PC-3 (cell line): ENCODE measurements around the gene PTPN23. TPM values are rescaled to one million over a fixed set of nuclear protein-coding genes. Genes with fewer than 3 reads are reported as not detected.

Experiments
- ATAC-seq: fragments of 200-7000 bp; cut with Tn5 transposase; 2 replicates; pipeline ENCODE4 v1.9.1; 2020; ENCODE audit warnings: mild to moderate bottlenecking, moderate library complexity
- BruUV-seq: library from RNA; stranded (reverse); fragments of 400-500 nt; replicated peaks from 2 replicates; lab custom pipeline; 2021; lab: Mats Ljungman, UMichigan
- CTCF ChIA-PET: fragments of 300-600 bp; sonication (Branson Sonifier 250); formaldehyde crosslinking; loops from one replicate; lab custom pipeline; 2022; ENCODE audit warnings: antibody characterized with exemption; lab: Charles Lee
- POLR2A ChIA-PET: fragments of 300-600 bp; sonication (Branson Sonifier 250); formaldehyde crosslinking; loops from one replicate; lab custom pipeline; 2022; ENCODE audit warnings: antibody characterized with exemption; ENCODE audit not compliant: unreplicated experiment; lab: Charles Lee
- DNase-seq: peaks from one replicate; pipeline ENCODE4 v3.0.0-alpha.2; 2015
- H2AFZ ChIP-seq: fragments of 300-600 bp; sonication (generic); 2 replicates; pipeline ENCODE4 v1.6.0; 2016; ENCODE audit warnings: antibody characterized with exemption, low read length
- H3F3A ChIP-seq: fragments of 300-600 bp; sonication (generic); one replicate; pipeline ENCODE4 v1.6.0; 2017; ENCODE audit warnings: antibody characterized with exemption, low read length, control low read depth, mild to moderate bottlenecking; ENCODE audit not compliant: unreplicated experiment
- H3K27ac ChIP-seq: fragments of 300-600 bp; sonication (generic); 2 replicates; pipeline ENCODE4 v1.5.1; 2016; ENCODE audit warnings: mild to moderate bottlenecking, low read length
- H3K27me3 ChIP-seq: fragments of 300-600 bp; sonication (generic); 2 replicates; pipeline ENCODE4 v1.6.1; 2016; ENCODE audit warnings: low read length, mixed read lengths
- H3K36me3 ChIP-seq: fragments of 300-600 bp; sonication (generic); 2 replicates; pipeline ENCODE4 v1.6.1; 2016; ENCODE audit warnings: low read depth, mixed run types, low read length, mixed read lengths
- H3K4me1 ChIP-seq: fragments of 300-600 bp; sonication (generic); 2 replicates; pipeline ENCODE4 v1.5.1; 2016; ENCODE audit warnings: low read length; ENCODE audit not compliant: insufficient read depth
- H3K4me2 ChIP-seq: fragments of 300-600 bp; sonication (generic); 2 replicates; pipeline ENCODE4 v1.6.0; 2016; ENCODE audit warnings: low read length
- H3K4me3 ChIP-seq: fragments of 300-600 bp; sonication (generic); 2 replicates; pipeline ENCODE4 v1.5.1; 2016; ENCODE audit warnings: mild to moderate bottlenecking, low read length, mixed read lengths
- H3K79me2 ChIP-seq: fragments of 300-600 bp; sonication (generic); 2 replicates; pipeline ENCODE4 v1.6.1; 2017; ENCODE audit warnings: low read length, mixed read lengths
- H3K9ac ChIP-seq: fragments of 300-600 bp; sonication (generic); 2 replicates; pipeline ENCODE4 v1.6.0; 2016; ENCODE audit warnings: mild to moderate bottlenecking, low read length
- H3K9me2 ChIP-seq: fragments of 300-600 bp; sonication (generic); replicated peaks from 2 replicates; pipeline ENCODE4 v1.6.1; 2016; ENCODE audit warnings: mixed run types, low read length, mixed read lengths
- H3K9me3 ChIP-seq: fragments of 300-600 bp; sonication (generic); 2 replicates; pipeline ENCODE4 v1.6.1; 2016; ENCODE audit warnings: low read length, mixed read lengths
- H4K20me1 ChIP-seq: fragments of 300-600 bp; sonication (generic); 2 replicates; pipeline ENCODE4 v1.6.1; 2016; ENCODE audit warnings: low read length, mixed read lengths
- EZH2 ChIP-seq: fragments of 300-600 bp; sonication (generic); IDR thresholded peaks from one replicate; pipeline ENCODE4 v1.6.1; 2017; ENCODE audit warnings: antibody characterized with exemption, mild to moderate bottlenecking, low read length; ENCODE audit not compliant: unreplicated experiment
- EZH2phosphoT487 ChIP-seq: fragments of 300-600 bp; sonication (generic); IDR thresholded peaks from 2 replicates; pipeline ENCODE4 v1.6.1; 2018; ENCODE audit warnings: mild to moderate bottlenecking, antibody characterized with exemption, low read length, borderline replicate concordance
- intact Hi-C: fragments of 100-400 bp; cut with micrococcal nuclease; formaldehyde crosslinking; loops from 2 replicates; pipeline ENCODE4 v1.9.0; 2023
- total RNA-seq: library from RNA; depleted of rRNA; stranded (reverse); fragments of >200 nt; gene quantifications from 2 replicates; pipeline ENCODE4 v1.2.3, GENCODE V29; 2014
- TF ChIP-seq, protein P1 (sequence below): fragments of 300-600 bp; sonication (generic); conservative IDR thresholded peaks from 2 replicates; pipeline ENCODE4 v1.5.1; 2017; ENCODE audit warnings: antibody characterized with exemption, low read depth, mild to moderate bottlenecking, low read length

PTPN23 gene
- total RNA-seq, 1 experiment from 2014 or later: 22.3 TPM

- intact Hi-C loops: loop anchor here (5.0 kb wide), 1 partner anchor 122 kb away; no protein-coding TSS in a partner anchor
- no peaks in the 10 kb centered on the region for H3F3A ChIP-seq
Measured at GRCh38 chr3:47374587-47374986, 6.2 kb upstream of the PTPN23 start.

GRCh38 chr3:47376393-47376792 is 4.4 kb upstream of the PTPN23 start:
- Histone ChIP-seq H3K4me3 (no peak overlapping the region), H3K4me1 (peaks cover 11% of the 10 kb centered on the region), H3K4me2 (no peak overlapping the region), H3K79me2 (peaks cover 22% of the 10 kb centered on the region), H3K9me3 (no peaks in the 10 kb centered on the region), H3K9ac (no peak overlapping the region), H2AFZ (no peak overlapping the region), H4K20me1 (no peaks in the 10 kb centered on the region), H3K27me3 (no peaks in the 10 kb centered on the region), H3K27ac (no peak overlapping the region), H3K36me3 (no peaks in the 10 kb centered on the region), H3K9me2 (no peaks in the 10 kb centered on the region), H3F3A (no peaks in the 10 kb centered on the region)
- DNase-seq (no peak), ATAC-seq (no peak)
- no peak for TF ChIP-seq EZH2
- no peak for TF ChIP-seq EZH2phosphoT487
- TF ChIP-seq, protein P1, sequence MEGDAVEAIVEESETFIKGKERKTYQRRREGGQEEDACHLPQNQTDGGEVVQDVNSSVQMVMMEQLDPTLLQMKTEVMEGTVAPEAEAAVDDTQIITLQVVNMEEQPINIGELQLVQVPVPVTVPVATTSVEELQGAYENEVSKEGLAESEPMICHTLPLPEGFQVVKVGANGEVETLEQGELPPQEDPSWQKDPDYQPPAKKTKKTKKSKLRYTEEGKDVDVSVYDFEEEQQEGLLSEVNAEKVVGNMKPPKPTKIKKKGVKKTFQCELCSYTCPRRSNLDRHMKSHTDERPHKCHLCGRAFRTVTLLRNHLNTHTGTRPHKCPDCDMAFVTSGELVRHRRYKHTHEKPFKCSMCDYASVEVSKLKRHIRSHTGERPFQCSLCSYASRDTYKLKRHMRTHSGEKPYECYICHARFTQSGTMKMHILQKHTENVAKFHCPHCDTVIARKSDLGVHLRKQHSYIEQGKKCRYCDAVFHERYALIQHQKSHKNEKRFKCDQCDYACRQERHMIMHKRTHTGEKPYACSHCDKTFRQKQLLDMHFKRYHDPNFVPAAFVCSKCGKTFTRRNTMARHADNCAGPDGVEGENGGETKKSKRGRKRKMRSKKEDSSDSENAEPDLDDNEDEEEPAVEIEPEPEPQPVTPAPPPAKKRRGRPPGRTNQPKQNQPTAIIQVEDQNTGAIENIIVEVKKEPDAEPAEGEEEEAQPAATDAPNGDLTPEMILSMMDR: no peak
- ChIA-PET CTCF (no interaction called here), POLR2A (no interaction called here)
- no TSS peak for BruUV-seq
- intact Hi-C loops: no loop called here

More at GRCh38 chr3:47374587-47374986, 6.2 kb upstream of the PTPN23 start:
- no peak overlapping the region for H3K27ac ChIP-seq
- H3K4me2 ChIP-seq: no peak overlapping the region
- no peaks in the 10 kb centered on the region for H3K27me3 ChIP-seq
- BruUV-seq: no TSS peak
- H3K9me2 ChIP-seq: no peaks in the 10 kb centered on the region
- peaks cover 5% of the 10 kb centered on the region for H3K4me1 ChIP-seq
- no peak for DNase-seq
- peaks cover 8% of the 10 kb centered on the region for H3K79me2 ChIP-seq
- no peaks in the 10 kb centered on the region for H3K36me3 ChIP-seq
- no peaks in the 10 kb centered on the region for H4K20me1 ChIP-seq
- H3K9ac ChIP-seq: no peak overlapping the region
- H2AFZ ChIP-seq: no peak overlapping the region
- H3K9me3 ChIP-seq: no peaks in the 10 kb centered on the region
- no peak for ATAC-seq
- ChIA-PET POLR2A (no interaction called here), CTCF (no interaction called here)
- no peak overlapping the region for H3K4me3 ChIP-seq
- TF ChIP-seq, protein P1: no peak
- TF ChIP-seq EZH2 (no peak), EZH2phosphoT487 (no peak)

- Histone ChIP-seq H4K20me1 (peaks cover 7% of the 10 kb centered on the region; the same call in 1 of the 2 replicates), H3K4me2 (no peak overlapping the region), H3K9me2 (no peaks in the 10 kb centered on the region), H3F3A (no peaks in the 10 kb centered on the region), H3K4me3 (no peak overlapping the region), H3K4me1 (peaks cover 17% of the 10 kb centered on the region), H2AFZ (no peak overlapping the region), H3K36me3 (no peaks in the 10 kb centered on the region), H3K27me3 (no peaks in the 10 kb centered on the region), H3K9ac (no peak overlapping the region), H3K27ac (no peak overlapping the region), H3K79me2 (peaks cover 30% of the 10 kb centered on the region), H3K9me3 (no peaks in the 10 kb centered on the region)
- no TSS peak for BruUV-seq
- intact Hi-C loops: no loop called here
- DNase-seq (no peak), ATAC-seq (no peak)
- TF ChIP-seq, protein P1: no peak
- no peak for TF ChIP-seq EZH2
- TF ChIP-seq EZH2phosphoT487: no peak
- CTCF ChIA-PET: no interaction called here
- POLR2A ChIA-PET: no interaction called here
Measured at GRCh38 chr3:47377186-47377585, 3.6 kb upstream of the PTPN23 start.
